K562 (cell line): Measurements from ENCODE around the gene SNIP1. TPM values are rescaled to one million over a fixed set of nuclear protein-coding genes. Genes with fewer than 3 reads are reported as not detected.

ENCODE experiments used
- ATF1 ChIP-seq, 2 experiments: fragments of 450-650 bp in 1 of 2; IDR thresholded peaks; 2 replicates each; pipeline ENCODE4 v1.6.1; 2016; ENCODE audit warnings: missing compliant biosample characterization in 1 of 2, missing genetic modification characterization in 1 of 2
- E2F8 ChIP-seq: fragments of 450-650 bp; IDR thresholded peaks from 2 replicates; pipeline ENCODE4 v1.7.1; 2018; ENCODE audit warnings: mild to moderate bottlenecking, low read depth; ENCODE audit not compliant: partially characterized antibody
- EP400 ChIP-seq: fragments of 450-650 bp; IDR thresholded peaks from 2 replicates; pipeline ENCODE4 v1.6.1; 2017; ENCODE audit warnings: antibody characterized with exemption, mild to moderate bottlenecking, moderate library complexity
- ETV5 ChIP-seq: sonication (generic); formaldehyde crosslinking; IDR thresholded peaks from 2 replicates; pipeline ENCODE4 v1.4.0; 2020; ENCODE audit warnings: low read depth, mild to moderate bottlenecking, missing genetic modification reagents
- GTF2F1 ChIP-seq: IDR thresholded peaks from 2 replicates; pipeline ENCODE4 v1.6.1; 2011; ENCODE audit warnings: low read depth, low read length, improper control_type of control experiment
- HMGN3 ChIP-seq: IDR thresholded peaks from 2 replicates; pipeline ENCODE4 v1.6.1; 2011; ENCODE audit warnings: borderline replicate concordance, low read depth, mild to moderate bottlenecking, mixed read lengths, low read length; ENCODE audit not compliant: insufficient read length; ENCODE audit errors: extremely low read depth
- MNT ChIP-seq, 2 experiments: fragments of 450-650 bp; conservative IDR thresholded peaks; 2 replicates each; pipeline ENCODE4 v1.6.1; 2017; ENCODE audit warnings: mild to moderate bottlenecking in 2 of 2, moderate library complexity in 2 of 2
- NR1H2 ChIP-seq: sonication (generic); formaldehyde crosslinking; IDR thresholded peaks from 2 replicates; pipeline ENCODE4 v1.4.0; 2020; ENCODE audit warnings: mild to moderate bottlenecking, missing genetic modification reagents
- PCBP1 ChIP-seq: fragments of 200-400 bp; formaldehyde crosslinking; IDR thresholded peaks from 2 replicates; pipeline ENCODE4 v1.6.1; 2018; ENCODE audit warnings: mild to moderate bottlenecking, low read depth, low read length; ENCODE audit not compliant: poor library complexity, severe bottlenecking
- PHF8 ChIP-seq: fragments of 200-600 bp; sonication (generic); IDR thresholded peaks from 2 replicates; pipeline ENCODE4 v1.6.1; 2012; ENCODE audit warnings: mixed run types, mild to moderate bottlenecking, inconsistent platforms, low read length, moderate library complexity, borderline replicate concordance
- TAF1 ChIP-seq: IDR thresholded peaks from 2 replicates; pipeline ENCODE4 v1.6.1; 2011; ENCODE audit warnings: mild to moderate bottlenecking, low read length, moderate library complexity; ENCODE audit not compliant: insufficient read depth, control insufficient read depth, severe bottlenecking; ENCODE audit errors: extremely low read depth
- polyA plus RNA-seq, 8 experiments: library from polyadenylated mRNA; depleted of rRNA in 4 of 8; stranded (reverse) in 5 of 8; unstranded in 3 of 8; fragments of >200 nt; fragmentation: Nextera tagmentation in 2 of 8; fragmentation: Illumina TruSeq in 1 of 8; extraction: Ambion mirVana in 2 of 8; extraction: Trizol in 1 of 8; gene quantifications; 2 replicates each; pipeline versions ENCODE4 v1.2.1 to v1.2.3, GENCODE V29; 2011 to 2014; ENCODE audit warnings: inconsistent platforms in 1 of 8, missing spikeins in 1 of 8
- total RNA-seq, 7 experiments: library from RNA; depleted of rRNA in 6 of 7; stranded (reverse); fragments of >200 nt in 6 of 7; fragmentation: Illumina TruSeq in 2 of 7; extraction: Trizol in 2 of 7; gene quantifications; 2 replicates each; pipeline versions ENCODE4 v1.2.1 to v1.2.3, GENCODE V29; 2011 to 2021; ENCODE audit warnings: low replicate concordance in 1 of 7
- TF ChIP-seq, protein P1 (sequence below): fragments of 250-450 bp; sonication (Bioruptor Pico); IDR thresholded peaks from 2 replicates; pipeline ENCODE4 v1.5.0; 2020; ENCODE audit warnings: mild to moderate bottlenecking
- TF ChIP-seq, protein P2 (sequence below): sonication (generic); formaldehyde crosslinking; IDR thresholded peaks from 2 replicates; pipeline ENCODE4 v1.8.0; 2022; ENCODE audit warnings: mild to moderate bottlenecking, missing genetic modification reagents
- TF ChIP-seq, protein P3 (sequence below): fragments of 200-800 bp; sonication (Bioruptor generic); IDR thresholded peaks from 2 replicates; pipeline ENCODE4 v1.6.1; 2017; ENCODE audit warnings: missing genetic modification characterization, missing compliant biosample characterization

Gene SNIP1
- total and polyA plus RNA-seq, 9 of the 15 experiments (the other 6 are each of a cell fraction or from before 2014, with no cell fraction given): 2.9 to 25.9 (median 14.6) TPM

DNA sequence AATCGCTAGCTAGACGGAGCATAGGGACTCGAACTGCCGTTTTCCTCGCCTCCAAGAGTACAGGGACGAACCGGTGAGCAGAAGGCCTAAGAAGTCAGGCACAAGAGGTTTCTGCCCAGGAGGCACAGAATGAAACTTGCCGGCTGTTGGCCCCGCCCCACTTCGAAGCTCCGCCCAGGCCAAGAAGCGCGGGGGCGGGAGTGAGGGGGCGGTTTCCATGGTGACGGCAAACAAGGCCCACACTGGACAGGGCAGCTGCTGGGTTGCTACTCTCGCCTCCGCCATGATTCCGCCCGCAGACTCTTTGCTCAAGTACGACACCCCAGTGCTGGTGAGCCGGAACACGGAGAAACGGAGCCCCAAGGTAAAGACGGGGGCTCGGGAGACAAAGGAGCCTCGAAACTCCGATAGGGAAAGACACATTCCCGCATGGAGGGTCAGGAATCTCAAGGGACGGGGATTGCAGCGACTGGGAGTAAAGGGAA is 2.7 kb upstream of the SNIP1 start, which contains the start of gene DNALI1 (continued):
- TF ChIP-seq ETV5 (CRISPR knock-in tag): 0 out of 2 replicates have a peak, but pooled peaks have one; percentile 23
- no peak for TF ChIP-seq ATF1 (CRISPR knock-in tag; IDR thresholded peaks at IDR 0.05)
- TF ChIP-seq ATF1 (tag; IDR thresholded peaks at IDR 0.05): 0 out of 2 replicates have a peak, but pooled peaks have one; percentile 7
- TF ChIP-seq, protein P1, sequence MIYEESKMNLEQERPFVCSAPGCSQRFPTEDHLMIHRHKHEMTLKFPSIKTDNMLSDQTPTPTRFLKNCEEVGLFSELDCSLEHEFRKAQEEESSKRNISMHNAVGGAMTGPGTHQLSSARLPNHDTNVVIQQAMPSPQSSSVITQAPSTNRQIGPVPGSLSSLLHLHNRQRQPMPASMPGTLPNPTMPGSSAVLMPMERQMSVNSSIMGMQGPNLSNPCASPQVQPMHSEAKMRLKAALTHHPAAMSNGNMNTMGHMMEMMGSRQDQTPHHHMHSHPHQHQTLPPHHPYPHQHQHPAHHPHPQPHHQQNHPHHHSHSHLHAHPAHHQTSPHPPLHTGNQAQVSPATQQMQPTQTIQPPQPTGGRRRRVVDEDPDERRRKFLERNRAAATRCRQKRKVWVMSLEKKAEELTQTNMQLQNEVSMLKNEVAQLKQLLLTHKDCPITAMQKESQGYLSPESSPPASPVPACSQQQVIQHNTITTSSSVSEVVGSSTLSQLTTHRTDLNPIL (CRISPR knock-in tag): no peak
- 0 out of 2 replicates have a peak, but pooled peaks have one; percentile 16 for TF ChIP-seq EP400
- peak; percentile 22; the same call in 1 of the 2 replicates for TF ChIP-seq PHF8
- TF ChIP-seq NR1H2 (CRISPR knock-in tag): no peak
- TF ChIP-seq GTF2F1: 0 out of 2 replicates have a peak, but pooled peaks have one; percentile 15
- peak; percentile 39 for TF ChIP-seq HMGN3
- no peak for TF ChIP-seq E2F8
- TF ChIP-seq PCBP1: no peak
- TF ChIP-seq, protein P2, sequence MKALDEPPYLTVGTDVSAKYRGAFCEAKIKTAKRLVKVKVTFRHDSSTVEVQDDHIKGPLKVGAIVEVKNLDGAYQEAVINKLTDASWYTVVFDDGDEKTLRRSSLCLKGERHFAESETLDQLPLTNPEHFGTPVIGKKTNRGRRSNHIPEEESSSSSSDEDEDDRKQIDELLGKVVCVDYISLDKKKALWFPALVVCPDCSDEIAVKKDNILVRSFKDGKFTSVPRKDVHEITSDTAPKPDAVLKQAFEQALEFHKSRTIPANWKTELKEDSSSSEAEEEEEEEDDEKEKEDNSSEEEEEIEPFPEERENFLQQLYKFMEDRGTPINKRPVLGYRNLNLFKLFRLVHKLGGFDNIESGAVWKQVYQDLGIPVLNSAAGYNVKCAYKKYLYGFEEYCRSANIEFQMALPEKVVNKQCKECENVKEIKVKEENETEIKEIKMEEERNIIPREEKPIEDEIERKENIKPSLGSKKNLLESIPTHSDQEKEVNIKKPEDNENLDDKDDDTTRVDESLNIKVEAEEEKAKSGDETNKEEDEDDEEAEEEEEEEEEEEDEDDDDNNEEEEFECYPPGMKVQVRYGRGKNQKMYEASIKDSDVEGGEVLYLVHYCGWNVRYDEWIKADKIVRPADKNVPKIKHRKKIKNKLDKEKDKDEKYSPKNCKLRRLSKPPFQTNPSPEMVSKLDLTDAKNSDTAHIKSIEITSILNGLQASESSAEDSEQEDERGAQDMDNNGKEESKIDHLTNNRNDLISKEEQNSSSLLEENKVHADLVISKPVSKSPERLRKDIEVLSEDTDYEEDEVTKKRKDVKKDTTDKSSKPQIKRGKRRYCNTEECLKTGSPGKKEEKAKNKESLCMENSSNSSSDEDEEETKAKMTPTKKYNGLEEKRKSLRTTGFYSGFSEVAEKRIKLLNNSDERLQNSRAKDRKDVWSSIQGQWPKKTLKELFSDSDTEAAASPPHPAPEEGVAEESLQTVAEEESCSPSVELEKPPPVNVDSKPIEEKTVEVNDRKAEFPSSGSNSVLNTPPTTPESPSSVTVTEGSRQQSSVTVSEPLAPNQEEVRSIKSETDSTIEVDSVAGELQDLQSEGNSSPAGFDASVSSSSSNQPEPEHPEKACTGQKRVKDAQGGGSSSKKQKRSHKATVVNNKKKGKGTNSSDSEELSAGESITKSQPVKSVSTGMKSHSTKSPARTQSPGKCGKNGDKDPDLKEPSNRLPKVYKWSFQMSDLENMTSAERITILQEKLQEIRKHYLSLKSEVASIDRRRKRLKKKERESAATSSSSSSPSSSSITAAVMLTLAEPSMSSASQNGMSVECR (CRISPR knock-in tag): no peak
- TF ChIP-seq, protein P3, sequence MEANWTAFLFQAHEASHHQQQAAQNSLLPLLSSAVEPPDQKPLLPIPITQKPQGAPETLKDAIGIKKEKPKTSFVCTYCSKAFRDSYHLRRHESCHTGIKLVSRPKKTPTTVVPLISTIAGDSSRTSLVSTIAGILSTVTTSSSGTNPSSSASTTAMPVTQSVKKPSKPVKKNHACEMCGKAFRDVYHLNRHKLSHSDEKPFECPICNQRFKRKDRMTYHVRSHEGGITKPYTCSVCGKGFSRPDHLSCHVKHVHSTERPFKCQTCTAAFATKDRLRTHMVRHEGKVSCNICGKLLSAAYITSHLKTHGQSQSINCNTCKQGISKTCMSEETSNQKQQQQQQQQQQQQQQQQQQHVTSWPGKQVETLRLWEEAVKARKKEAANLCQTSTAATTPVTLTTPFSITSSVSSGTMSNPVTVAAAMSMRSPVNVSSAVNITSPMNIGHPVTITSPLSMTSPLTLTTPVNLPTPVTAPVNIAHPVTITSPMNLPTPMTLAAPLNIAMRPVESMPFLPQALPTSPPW (CRISPR knock-in tag): peak; percentile 96
- 0 out of 4 replicates have a peak, but pooled peaks of 1 of the 2 experiments have one; percentile 13 for TF ChIP-seq MNT (conservative IDR thresholded peaks at IDR 0.05)
- TF ChIP-seq TAF1: peak; percentile 28
